Stimulated activated CD4-positive, alpha-beta T cell treated with anti-CD3 and anti-CD28 coated beads, Interleukin-4, amount 100 ng/mL, for 24 hours (primary cell): ENCODE results near the gene MLX.
"Not testable (repeated sequence)": the region's sequence is repeated elsewhere in the genome, so short reads cannot be mapped to it uniquely, and the experiment has no call there.

Experiments
- DNase-seq: peaks from one replicate; pipeline ENCODE4 v3.0.0-alpha.2; 2020

The MLX gene

DNA sequence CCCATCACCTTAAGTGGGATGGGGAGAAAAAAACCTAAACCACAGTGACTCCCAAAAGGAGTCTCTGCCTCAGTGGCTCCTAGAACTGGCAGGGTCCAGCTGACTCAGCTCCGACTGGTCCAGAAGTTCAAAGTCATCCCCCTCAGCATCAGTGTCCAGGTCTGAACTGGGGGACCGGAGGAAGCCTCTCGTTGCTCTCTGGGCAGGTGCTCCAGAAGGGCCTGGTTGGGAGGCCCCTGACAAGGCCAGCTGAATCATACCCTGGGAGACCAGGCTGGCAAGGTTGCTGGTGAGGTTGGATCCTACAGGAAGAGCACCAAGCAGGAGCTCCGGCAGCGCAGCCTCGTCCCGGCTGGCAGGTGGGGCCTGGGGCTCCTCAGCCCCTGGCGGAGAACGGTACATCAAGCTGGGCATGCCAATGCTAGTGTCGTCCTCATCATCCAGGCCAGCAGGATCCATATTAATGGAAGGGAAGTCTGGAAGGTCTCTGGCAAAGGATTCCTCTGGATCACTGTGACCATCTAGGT lies 14.9 kb downstream of the MLX start:
- no peak for DNase-seq

DNA sequence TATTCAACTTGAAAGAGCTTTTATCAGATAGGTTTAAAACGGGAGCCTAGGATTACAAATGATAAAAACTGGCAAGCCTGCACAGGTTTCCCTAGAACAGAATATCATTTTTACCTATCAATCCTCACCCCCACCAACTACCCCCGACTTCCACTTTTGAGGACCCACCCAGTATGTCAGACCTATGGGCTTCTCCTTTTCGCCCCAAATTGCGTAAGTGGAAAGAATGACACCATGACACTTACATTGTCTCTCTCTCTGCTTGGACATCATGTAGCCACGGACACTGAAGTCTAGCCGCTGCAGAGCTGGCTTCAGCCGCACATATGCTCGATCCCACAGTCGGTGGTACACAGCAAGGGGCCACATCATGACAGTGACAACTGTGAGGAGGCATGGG lies 18.0 kb downstream of the MLX start:
- DNase-seq = no peak

DNA sequence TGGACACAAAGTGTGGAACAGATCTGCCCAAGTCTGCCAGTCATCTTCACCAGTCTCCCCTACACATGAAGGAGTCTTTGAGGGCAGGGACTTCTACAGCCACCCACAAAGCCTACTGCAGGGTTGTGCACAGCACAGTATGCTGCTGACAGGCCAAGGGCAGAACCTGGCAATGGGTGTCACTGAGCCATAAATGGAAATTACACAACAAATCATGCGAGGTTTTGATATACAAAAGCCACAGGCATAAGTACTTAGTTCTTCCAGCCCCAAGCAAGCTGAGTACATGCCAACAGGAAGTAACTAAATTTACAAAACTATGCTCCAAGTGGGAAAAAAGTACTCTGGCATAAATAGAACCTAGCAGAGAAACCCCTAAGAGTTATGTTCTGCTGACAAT lies 18.5 kb downstream of the MLX start:
- DNase-seq = no peak

DNA sequence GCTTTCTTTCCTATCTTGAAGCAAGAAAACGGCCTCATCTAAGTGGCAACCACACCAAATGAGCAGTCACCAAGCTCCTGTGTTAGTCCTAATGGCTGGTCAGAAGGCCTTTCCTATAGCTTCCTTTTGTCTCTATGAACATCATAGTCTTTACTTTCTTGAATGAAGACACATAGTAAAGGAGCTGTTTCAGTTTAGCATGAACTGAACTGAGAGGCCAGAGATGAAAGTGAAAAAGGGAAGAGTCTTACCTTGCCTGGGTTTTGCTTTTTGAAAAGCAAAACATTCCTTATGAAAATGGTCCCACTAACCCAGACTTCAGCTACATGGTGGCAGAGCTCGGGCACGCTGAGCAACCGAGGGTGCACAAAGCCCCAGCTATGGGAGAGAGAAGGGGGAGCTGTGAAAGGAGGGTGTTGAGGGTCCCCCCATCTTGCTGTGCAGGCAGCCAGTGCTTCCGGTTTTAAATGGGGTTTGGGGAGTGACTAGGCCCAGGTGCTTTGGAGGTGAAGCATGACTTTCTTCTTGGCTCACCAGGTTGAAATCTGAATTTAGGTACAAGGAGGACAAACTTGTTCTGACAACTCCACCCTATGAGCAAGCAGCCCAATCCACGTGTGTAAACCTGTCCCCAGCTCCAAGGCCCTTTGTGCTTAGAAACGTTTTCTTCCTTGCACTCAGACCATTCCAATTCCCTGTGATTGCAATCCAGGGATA lies 19.8 kb downstream of the MLX start:
- DNase-seq = no peak

DNA sequence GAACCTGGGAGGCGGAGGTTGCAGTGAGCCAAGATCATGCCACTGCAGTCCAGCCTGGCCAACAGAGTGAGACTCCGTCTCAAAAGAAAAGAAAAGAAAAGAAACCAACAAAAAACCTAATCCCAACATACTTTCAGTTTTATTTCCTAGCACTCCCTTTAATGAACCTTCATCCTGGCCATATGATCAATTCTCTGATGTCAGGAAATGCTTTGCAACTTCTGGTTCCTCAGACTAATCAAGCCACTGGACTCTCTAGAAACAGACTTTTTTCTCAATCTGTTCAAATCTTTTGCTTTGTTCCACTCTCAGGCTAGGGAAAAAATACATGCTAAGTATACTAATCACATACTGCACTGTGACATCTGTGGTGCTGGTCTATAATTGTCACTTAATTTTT lies 24.0 kb downstream of the MLX start:
- no peak for DNase-seq

DNA sequence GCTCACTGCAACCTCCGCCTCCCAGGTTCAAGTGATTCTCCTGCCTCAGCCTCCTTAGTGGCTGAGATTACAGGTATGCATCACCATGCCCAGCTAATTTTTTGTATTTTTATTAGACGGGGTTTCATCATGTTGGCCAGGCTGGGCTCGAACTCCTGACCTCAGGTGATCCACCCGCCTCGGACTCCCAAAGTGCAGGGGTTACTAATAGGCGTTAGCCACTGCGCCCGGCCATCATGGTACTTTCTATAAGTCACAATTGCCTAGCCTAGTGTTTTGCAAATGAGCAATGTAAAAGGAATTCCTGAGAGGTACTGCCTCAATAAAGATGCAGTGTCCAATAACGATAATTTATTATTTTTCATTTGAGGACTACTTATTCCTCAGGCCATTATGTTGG lies 24.5 kb downstream of the MLX start:
- no peak for DNase-seq

DNA sequence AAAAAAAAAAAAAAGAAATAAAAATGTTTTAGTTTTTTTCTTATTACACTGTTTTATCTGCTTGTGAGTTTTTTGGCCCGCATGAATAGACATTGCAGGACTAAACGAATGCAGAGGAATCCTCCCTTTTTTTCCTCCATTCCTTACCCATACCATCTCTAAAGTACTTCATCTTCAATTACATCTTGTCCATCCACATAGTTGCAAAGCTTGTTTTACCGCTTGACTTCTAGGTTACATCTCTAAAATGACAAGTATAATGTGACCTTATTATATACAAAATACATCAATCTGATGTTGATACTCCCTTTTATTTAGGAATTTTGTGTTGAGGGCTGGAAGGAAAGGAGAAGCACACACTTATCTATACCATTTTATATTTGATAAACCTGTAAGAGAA lies 29.5 kb downstream of the MLX start:
- no peak for DNase-seq

DNA sequence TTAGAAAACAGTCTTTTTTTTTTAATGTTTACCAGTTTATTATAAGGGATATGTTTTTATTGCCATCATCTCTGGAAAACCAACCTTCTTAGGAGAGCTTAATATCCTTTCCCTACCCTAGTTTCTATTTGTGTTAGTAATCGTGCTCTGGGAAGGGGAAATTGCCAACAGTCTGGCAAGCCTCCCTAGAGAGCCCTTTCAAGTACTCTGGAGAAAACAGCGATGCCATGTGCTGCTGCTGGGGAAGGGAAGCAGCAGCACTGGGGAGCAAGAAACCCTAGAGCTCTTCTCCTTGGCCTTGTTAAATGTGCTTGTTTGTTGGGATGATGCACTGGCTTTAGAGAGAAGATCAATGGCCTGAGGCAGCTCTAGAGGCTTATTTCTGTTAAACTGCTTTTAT lies 32.0 kb downstream of the MLX start:
- no peak for DNase-seq

DNA sequence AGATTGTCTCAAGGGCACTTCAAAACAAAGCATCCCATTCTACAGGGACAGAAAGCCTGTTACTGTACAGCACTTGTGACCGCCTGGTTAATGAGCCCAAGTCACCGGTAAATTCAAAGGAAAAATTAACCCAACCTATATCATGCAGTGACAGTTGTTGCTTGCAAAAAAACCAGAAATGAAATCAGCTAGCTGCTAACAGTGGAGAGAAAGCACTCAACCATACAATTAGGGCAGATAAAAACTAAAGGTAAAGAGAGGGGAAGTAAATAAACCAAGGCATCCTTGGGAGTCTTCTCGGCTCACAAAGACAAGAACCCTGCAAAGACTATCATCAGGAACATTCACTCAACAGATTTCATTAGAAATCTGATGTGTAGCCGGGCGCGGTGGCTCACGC lies 36.4 kb downstream of the MLX start:
- no peak for DNase-seq

DNA sequence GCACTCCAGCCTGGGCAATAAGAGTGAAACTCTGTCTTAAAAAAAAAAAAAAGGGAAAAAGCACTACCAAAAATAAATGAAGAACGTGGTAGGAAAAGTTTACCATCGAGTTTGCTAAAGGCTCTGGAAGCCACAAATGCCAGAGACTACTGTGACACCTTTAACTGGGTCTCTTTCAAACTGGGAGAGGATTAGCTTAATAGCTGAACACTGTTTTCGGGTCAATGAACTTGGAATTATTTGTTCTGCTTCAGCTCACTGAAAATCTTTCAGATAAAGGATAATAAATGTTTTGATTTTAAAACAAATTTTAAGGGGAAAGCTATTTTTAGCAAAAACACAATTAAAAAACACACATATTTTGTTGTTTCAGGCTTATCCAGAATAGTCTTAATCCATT lies 40.9 kb downstream of the MLX start:
- no peak for DNase-seq

DNA sequence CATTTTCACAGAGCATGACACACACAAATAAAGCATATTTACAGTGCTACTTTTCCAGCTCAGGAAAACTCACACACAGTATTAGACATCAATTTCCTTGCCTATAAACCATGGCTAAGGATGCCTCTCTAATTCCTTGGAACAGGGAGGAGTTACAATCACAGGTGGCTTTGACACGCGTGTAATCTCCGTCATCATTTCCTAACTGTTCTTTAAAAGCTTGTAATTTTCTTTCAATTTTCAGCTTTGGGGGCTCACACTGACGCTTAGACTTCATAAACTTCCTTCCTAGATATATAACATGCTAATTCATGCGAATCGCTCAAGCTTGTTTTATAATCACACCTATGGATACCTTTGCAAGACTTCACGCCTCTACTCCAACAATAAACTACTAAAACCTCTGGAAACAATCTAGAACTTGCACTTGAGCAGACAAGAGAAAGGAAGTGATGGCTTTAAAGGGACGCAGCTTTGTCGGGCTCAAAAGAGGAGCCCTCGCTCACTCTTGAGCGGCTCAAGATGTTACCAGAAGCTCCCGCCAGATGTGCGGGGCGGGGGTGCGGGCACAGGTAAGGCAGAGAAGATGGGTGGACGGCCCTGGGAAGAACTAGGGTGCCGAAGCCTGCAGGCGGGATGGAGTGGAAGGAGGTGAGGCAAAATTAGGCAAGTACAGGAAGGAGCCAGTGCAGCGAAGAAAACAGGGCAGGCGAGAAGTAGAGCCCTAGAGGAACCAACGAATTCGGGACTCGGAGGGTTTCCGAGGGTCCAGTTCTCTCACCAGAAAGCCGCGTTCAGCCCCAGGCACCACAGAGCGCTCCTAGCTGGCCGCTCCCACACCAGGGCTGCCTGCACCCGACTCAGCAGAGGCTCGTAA lies 41.6 kb downstream of the MLX start:
- DNase-seq = peak; percentile 23

DNA sequence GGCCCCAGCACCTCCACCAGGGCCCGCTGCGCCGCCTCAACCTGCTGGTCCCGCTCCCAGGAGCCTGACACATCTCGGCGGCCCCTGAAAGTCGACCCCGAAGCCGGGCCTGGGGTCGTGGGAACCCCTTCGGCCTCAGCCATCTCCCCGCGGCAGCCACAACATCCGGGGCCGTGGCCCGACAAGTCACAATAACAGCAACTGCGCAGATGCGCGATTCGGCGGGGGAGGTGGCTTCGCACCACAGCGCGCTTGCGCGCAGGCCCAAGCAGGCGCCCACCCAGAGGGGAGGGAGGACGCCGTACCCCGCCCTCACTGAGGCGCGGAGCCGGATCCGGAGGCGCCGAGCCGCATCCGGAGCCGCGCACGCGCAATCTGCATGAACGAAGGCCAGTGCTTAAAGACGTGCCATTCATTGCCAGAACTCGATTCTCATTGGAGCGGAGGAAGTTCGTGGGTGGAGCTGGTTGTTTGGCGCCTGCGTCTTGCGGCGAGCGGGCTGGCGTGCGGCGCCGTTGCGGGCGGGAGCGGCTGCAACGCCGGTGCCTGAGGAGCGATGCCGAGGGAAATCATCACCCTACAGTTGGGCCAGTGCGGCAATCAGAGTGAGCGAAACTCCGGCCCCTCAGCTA lies 42.4 kb downstream of the MLX start, which contains the start of the genes RETREG3 and TUBG1:
Gene RETREG3, minus strand, starts transcription at position 193 of the 632 bp plus-strand sequence. Its CDS starts 50 bp downstream, at position 143.
Gene TUBG1, plus strand, starts transcription at position 502 of the 632 bp plus-strand sequence. Its CDS starts 55 bp downstream, at position 557.
- DNase-seq = peak; percentile 99

DNA sequence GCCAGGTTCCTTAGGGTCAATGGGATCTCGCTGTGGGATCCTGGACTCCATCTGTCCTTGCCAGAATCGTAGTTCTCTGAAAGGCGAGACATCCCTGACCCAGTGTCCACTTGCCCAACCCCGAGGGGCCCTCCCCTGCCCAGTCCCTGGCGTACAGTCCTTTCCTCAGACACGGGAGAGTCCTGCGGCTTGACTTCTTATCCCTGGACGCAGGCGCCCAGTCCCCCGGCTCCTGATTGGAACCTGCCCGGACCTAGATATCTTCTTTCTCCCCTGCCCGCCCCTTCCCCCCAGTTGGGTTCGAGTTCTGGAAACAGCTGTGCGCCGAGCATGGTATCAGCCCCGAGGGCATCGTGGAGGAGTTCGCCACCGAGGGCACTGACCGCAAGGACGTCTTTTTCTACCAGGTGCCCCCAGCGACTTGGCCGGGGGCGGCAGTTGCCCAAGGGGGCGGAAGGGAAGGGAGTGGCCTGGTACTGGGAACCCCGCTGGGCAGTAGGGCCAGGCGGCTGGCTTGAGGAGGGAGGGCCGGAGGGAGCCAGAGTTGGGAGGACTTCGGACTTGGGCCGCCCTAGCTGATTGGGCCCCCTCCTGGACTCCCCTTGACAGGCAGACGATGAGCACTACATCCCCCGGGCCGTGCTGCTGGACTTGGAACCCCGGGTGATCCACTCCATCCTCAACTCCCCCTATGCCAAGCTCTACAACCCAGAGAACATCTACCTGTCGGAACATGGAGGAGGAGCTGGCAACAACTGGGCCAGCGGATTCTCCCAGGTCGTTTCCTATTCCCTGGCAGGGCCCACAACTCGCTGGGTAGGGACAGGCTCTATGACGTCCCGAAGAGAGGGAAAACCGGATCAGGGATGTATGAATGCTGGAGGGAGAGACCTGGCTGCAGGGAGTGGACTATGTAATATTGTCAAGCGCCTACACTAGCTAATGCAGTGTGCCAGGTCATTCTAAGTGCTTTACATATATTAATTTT lies 43.2 kb downstream of the MLX start:
- DNase-seq = not testable (repeated sequence)

DNA sequence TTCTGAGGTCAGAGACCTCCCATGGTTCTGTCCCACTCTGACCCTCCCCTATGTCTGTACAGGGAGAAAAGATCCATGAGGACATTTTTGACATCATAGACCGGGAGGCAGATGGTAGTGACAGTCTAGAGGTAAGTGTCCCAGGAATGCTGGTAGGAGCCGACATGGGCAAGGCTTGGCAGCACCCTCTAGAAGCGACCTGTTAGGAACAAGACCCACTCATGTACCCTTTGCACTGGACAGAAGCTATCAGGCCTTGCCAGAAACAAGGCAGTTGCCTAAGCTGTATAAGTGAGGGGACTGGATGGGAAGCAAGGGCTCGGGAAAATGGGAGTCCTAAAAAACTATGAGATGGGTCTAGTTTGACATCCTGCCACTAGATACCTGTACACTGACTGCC lies 45.1 kb downstream of the MLX start:
- no peak for DNase-seq

DNA sequence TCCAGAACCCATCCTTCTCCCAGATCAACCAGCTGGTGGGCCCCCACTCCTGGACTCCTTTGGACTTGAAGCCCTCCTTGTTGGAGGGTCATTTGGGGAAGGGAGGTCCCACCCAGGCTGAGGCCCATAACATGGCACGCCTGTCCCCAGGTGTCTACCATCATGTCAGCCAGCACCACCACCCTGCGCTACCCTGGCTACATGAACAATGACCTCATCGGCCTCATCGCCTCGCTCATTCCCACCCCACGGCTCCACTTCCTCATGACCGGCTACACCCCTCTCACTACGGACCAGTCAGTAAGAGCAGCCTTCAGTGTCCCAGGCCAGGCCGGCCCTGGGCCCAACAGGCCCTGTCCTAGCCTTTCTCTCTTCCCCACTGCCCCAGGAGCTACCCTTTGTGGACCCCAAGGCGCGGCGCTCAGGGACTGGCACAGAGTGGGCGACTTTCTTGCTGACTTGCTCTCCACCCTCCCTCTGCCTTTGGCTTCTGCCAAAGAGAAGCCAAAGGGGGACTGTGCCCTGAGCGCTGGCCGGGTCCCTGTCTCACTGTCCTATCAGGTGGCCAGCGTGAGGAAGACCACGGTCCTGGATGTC lies 46.9 kb downstream of the MLX start:
- DNase-seq = no peak

DNA sequence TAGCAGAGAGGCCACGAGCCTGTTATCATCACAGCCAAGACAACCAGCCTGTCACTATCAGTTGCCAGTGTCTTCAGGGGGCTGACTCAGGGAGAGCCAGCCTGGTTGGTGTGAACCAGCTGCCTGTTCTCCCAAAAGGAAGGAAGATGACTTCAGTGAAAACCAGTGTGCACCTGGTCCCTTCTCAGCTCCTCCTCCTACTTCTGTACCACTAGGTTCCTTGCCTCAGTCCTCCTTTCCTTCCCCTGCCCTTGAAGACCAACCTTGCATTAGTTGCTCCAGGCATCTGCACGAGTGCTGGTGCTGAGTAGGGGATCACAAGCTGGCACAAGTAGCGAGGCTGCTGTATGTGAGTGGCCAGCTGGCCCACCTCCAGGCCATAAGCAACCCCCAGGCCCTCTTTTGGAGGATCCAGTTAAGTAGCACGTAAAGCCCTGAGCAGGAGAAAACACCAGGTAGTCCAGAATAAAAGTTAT lies 51.1 kb downstream of the MLX start:
- no peak for DNase-seq

DNA sequence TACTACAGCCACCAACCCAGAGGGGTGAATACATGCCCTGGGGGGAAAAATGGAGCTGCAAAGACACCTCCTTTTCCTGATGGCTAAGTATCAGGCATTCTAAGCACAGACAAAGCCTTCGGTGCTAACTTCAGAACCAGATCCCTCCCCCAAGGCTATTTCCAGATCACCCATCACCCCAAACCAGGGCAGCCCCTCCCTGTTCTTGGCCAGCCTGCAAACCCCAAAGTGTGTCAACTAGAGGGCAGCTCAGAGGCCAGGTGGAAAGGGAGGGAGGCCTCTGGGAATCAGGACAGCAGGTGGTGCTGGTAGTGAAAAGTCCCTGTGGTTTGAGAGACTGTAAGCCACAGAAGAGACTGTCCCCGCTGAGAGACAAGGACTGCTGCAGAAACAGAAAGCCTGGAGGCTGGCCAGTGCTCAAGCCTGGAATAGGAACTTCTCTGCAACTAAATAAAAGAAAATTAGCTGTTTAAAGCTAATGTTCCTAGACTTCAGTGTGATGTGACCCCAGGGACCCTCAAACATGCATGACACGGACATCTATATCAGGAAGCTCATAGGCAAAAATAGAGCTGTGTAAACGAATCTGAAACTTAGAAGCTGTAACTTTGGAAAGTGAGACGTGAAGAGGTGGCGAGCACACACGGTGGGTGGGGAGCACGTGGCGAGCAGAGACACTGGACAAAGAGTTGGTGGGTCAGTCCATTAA lies 51.7 kb downstream of the MLX start:
- no peak for DNase-seq

DNA sequence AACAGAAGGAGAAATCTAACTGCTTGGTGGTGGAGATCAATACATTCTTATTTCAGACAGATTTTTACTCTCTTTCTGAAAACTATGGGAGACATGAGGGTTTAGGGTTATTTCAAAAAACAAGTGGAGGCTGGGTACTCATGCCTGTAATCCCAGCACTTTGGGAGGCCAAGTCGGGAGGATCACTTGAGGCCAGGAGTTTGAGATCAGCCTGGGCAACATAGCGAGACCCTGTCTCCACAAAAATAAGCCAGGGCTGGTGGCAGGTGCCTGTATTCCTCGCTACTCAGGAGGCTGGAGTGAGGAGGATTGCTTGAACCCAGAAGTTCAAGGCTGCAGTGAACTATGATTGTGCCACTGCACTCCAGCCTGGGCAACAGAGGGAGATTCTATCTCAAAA lies 55.1 kb downstream of the MLX start:
- DNase-seq = not testable (repeated sequence)
